Mucosa of descending colon (tissue), 3 donors: ENCODE results near the gene TLL2. TPM values are rescaled to one million over a fixed set of nuclear protein-coding genes. Genes with fewer than 3 reads are reported as not detected.

Experiments used
- ATAC-seq: fragments of 200-7000 bp; cut with Tn5 transposase; one replicate; pipeline ENCODE4 v1.9.1; 2020; ENCODE audit warnings: mild to moderate bottlenecking, moderate library complexity
- DNase-seq, 3 donors: peaks; one replicate each; pipeline ENCODE4 v3.0.0-alpha.2; 2020
- H3K36me3 ChIP-seq: fragments of 200-600 bp; one replicate; pipeline ENCODE4 v1.8.0; 2021; ENCODE audit warnings: low read depth, mild to moderate bottlenecking
- H3K4me1 ChIP-seq: fragments of 200-600 bp; one replicate; pipeline ENCODE4 v1.8.0; 2021; ENCODE audit warnings: low read depth, mild to moderate bottlenecking
- H3K4me3 ChIP-seq: fragments of 200-600 bp; one replicate; pipeline ENCODE4 v1.8.0; 2021; ENCODE audit warnings: mild to moderate bottlenecking
- H3K9me3 ChIP-seq: fragments of 200-600 bp; one replicate; pipeline ENCODE4 v1.8.0; 2021; ENCODE audit warnings: mild to moderate bottlenecking
- CTCF ChIP-seq: fragments of 200-600 bp; IDR thresholded peaks from one replicate; pipeline ENCODE4 v1.8.0; 2022; ENCODE audit warnings: antibody characterized with exemption, mild to moderate bottlenecking
- intact Hi-C, 2 donors: fragments of 100-400 bp; cut with DNase I in 1 of 2; cut with micrococcal nuclease in 1 of 2; formaldehyde crosslinking; loops; one replicate each; pipeline versions ENCODE4 v1.11.0 to v1.11.1; 2022; cut with DNase I, micrococcal nuclease
- total RNA-seq, 3 donors: library from RNA; stranded (reverse); fragmentation: NEBNext Ultra II Directional in 2 of 3; extraction: Animal tissue kit (Norgen Biotek cat#: 25700) in 2 of 3; gene quantifications; one replicate each; pipeline versions ENCODE4 v1.2.1 to v1.2.4, GENCODE V29; 2021 to 2023
- donor health status: DM: no; HTN: no; CAD: no; lungs with moderate emphysema.
- donor health status: DM: no; HTN: no; CAD: no.
- donor health status: DM: no; HTN: yes; CAD: no.

TLL2 gene
- total RNA-seq, 3 donors from 2014 or later: 0.17 to 0.70 (median 0.65) TPM

- Histone ChIP-seq H3K9me3 (no peaks in the 10 kb centered on the region), H3K4me1 (no peaks in the 10 kb centered on the region), H3K36me3 (no peaks in the 10 kb centered on the region), H3K4me3 (no peak overlapping the region)
- DNase-seq: no peak
- intact Hi-C loops: no loop called here
- no peak for ATAC-seq
- TF ChIP-seq CTCF: no peak
Observed at GRCh38 chr10:96324447-96324846, 189.3 kb downstream of the TLL2 start.

GRCh38 chr10:96322275-96322674, 191.5 kb downstream of the TLL2 start:
- TF ChIP-seq CTCF: no peak
- DNase-seq (no peak), ATAC-seq (no peak)
- intact Hi-C loops: no loop called here
- no peaks in the 10 kb centered on the region for H3K9me3 ChIP-seq
- no peaks in the 10 kb centered on the region for H3K36me3 ChIP-seq
- H3K4me3 ChIP-seq: no peak overlapping the region
- no peaks in the 10 kb centered on the region for H3K4me1 ChIP-seq

GRCh38 chr10:96321822-96322221, 191.9 kb downstream of the TLL2 start:
- ATAC-seq (no peak), DNase-seq (no peak)
- Histone ChIP-seq H3K4me1 (no peaks in the 10 kb centered on the region), H3K9me3 (no peaks in the 10 kb centered on the region), H3K36me3 (no peaks in the 10 kb centered on the region), H3K4me3 (no peak overlapping the region)
- intact Hi-C loops: no loop called here
- TF ChIP-seq CTCF: no peak

GRCh38 chr10:96319754-96320474, 193.8 kb downstream of the TLL2 start:
- Histone ChIP-seq H3K36me3 (no peaks in the 10 kb centered on the region), H3K4me1 (no peaks in the 10 kb centered on the region), H3K9me3 (no peaks in the 10 kb centered on the region), H3K4me3 (no peak overlapping the region)
- TF ChIP-seq CTCF: no peak
- DNase-seq (no peak), ATAC-seq (peak; percentile 18)
- intact Hi-C loops: no loop called here

- Histone ChIP-seq H3K4me3 (no peak overlapping the region), H3K4me1 (no peaks in the 10 kb centered on the region), H3K9me3 (no peaks in the 10 kb centered on the region), H3K36me3 (no peaks in the 10 kb centered on the region)
- no peak for DNase-seq
- no peak for TF ChIP-seq CTCF
- ATAC-seq: no peak
- intact Hi-C loops: no loop called here
Observed at GRCh38 chr10:96317067-96317833, 196.5 kb downstream of the TLL2 start.

Other genes with a start within 250 kb of the TLL2 start
- 10 to 100 TPM; 13.2 to 45.7 (median 30.4) TPM for gene BLNK, start 242.4 kb downstream of the TLL2 start, total RNA-seq
- not detected for gene DNTT, start 209.5 kb downstream of the TLL2 start, total RNA-seq
- not detected for gene OPALIN, start 154.9 kb downstream of the TLL2 start, total RNA-seq
- 100 to 1,000 TPM; 188 to 241 (median 212) TPM for gene TM9SF3, start 73.1 kb upstream of the TLL2 start, total RNA-seq
- gene PIK3AP1, start 206.6 kb upstream of the TLL2 start, total RNA-seq: 10 to 100 TPM; 10.4 to 19.8 (median 13.2) TPM